ENCODE results near the gene CFAP77. TPM values are rescaled to one million over a fixed set of nuclear protein-coding genes. Genes with fewer than 3 reads are reported as not detected.

The CFAP77 gene
- total RNA-seq, 4 donors from 2014 or later, result 0.44 TPM; not detected in 3

DNA sequence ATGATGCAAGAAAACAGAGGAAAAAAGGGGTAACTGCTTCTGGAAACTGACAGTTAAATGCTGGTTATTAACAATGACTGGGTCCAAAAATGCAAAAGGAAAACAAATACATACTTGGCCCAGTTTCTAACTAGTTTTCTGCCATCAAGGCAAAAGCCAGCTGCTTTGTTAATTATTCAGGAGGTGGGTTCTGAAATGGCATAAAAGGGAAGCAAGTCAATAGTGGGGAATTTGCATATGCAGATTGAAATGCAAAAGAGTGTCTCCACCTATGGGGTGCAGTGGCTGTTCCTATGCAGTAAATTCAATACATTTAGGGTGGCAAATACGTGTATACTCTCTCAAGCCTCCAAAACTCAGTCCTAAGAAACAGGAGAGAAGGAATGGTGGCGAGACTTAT lies 205.8 kb downstream of the CFAP77 start:
- 90 to 91% methylated on average over 2 of the region's 2 CpGs for WGBS, 2 donors
- Histone ChIP-seq H3K4me1 (no peaks in the 10 kb centered on the region), H3K9me3 (no peaks in the 10 kb centered on the region), H3K36me3 (peaks cover 49 to 67% of the 10 kb centered on the region in 2 donors), H3K27ac (no peak overlapping the region), H3K4me3 (replicated peaks in 1 of 3) (no peak overlapping the region), H3K27me3 (no peaks in the 10 kb centered on the region)
- no peak for DNase-seq
- intact Hi-C loops (cut with DNase I), result no loop called here
- TF ChIP-seq CTCF (IDR thresholded peaks at IDR 0.05) (no peak), POLR2A (IDR thresholded peaks at IDR 0.05) (no peak)

DNA sequence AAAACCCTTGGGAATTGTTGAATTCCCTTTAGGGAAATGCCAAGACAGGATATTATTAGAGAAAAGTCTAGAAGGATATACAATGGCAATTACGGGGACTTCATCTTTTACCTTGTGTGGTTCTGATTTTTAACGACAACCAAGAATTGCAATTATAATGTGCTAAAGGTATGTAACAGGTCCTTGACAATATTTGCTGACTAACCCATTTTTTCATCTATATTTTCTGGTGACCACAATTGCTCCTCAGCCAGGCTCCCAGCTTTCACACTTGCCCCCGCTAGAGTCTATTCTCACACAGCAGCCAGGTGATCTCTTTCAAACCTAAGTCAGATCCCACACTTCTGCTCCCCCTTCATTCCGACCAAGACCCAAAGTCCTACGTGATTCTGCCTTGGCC lies 206.7 kb downstream of the CFAP77 start:
- no peak overlapping the region for H3K4me3 ChIP-seq (replicated peaks in 1 of 3)
- H3K27ac ChIP-seq, result no peak overlapping the region
- intact Hi-C loops (cut with DNase I), result no loop called here
- no peaks in the 10 kb centered on the region for H3K4me1 ChIP-seq
- WGBS, 2 donors, result 94 to 95% methylated on average over 5 of the region's 5 CpGs
- no peaks in the 10 kb centered on the region for H3K9me3 ChIP-seq
- peaks cover 40 to 62% of the 10 kb centered on the region in 2 donors for H3K36me3 ChIP-seq
- no peak for DNase-seq
- H3K27me3 ChIP-seq, result no peaks in the 10 kb centered on the region
- TF ChIP-seq POLR2A (IDR thresholded peaks at IDR 0.05) (no peak), CTCF (IDR thresholded peaks at IDR 0.05) (no peak)

DNA sequence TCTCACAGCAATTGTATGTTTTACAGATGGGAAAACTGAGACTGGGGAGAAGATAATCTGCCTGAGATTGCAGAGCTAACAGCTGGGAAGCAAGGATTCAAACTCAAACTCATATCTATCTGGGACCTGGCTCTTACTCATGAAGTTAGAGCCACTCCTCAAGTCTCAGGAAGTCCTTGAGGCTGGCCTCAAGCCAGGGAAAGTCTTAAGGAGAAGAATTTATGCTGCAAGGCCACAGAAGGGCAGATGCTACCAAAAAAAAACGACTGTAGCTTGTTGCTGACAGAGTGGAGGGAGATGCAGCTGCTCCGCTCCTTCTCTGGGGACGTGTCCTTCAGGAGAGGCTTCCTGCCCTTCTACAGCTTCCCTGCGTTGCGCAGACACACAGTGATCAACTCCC lies 212.1 kb downstream of the CFAP77 start:
- H3K4me1 ChIP-seq, result no peaks in the 10 kb centered on the region
- no peak overlapping the region for H3K27ac ChIP-seq
- H3K4me3 ChIP-seq (replicated peaks in 1 of 3), result no peak overlapping the region
- intact Hi-C loops (cut with DNase I), result no loop called here
- 74 to 81% methylated on average over 5 of the region's 5 CpGs for WGBS, 2 donors
- H3K27me3 ChIP-seq, result no peaks in the 10 kb centered on the region
- TF ChIP-seq CTCF (IDR thresholded peaks at IDR 0.05), result no peak
- no peak for TF ChIP-seq POLR2A (IDR thresholded peaks at IDR 0.05)
- H3K36me3 ChIP-seq, result peaks cover 29 to 49% of the 10 kb centered on the region in 2 donors
- no peaks in the 10 kb centered on the region for H3K9me3 ChIP-seq
- DNase-seq, result peak; percentile 53 to 68

Small RNAs within 50 kb of the gene (small RNA-seq; reads per million reads assigned to genes)
- not detected for gene RNU5D-2P

Other genes with a start within 250 kb of the CFAP77 start
- 1 to 10 TPM in 1 of 4 donors, under 1 TPM in 3; 0.44 to 1.2 (median 0.75) TPM for gene NTNG2, start 248.2 kb upstream of the CFAP77 start, total RNA-seq
- gene SETX, start 55.2 kb upstream of the CFAP77 start, total RNA-seq, result 100 to 1,000 TPM; 132 to 192 (median 170) TPM
- gene TTF1, start 3.4 kb upstream of the CFAP77 start, total RNA-seq, result 10 to 100 TPM; 10.8 to 19.3 (median 13.6) TPM
- not detected for gene BARHL1, start 172.4 kb downstream of the CFAP77 start, total RNA-seq